ENCODE results near the gene HOXB1. TPM values are rescaled to one million over a fixed set of nuclear protein-coding genes. Genes with fewer than 3 reads are reported as not detected.
"Not testable (repeated sequence)": the region's sequence is repeated elsewhere in the genome, so short reads cannot be mapped to it uniquely, and the experiment has no call there.

Gene HOXB1
- polyA plus RNA-seq, 3 donors, result 0.16 to 1.0 (median 0.83) TPM

DNA sequence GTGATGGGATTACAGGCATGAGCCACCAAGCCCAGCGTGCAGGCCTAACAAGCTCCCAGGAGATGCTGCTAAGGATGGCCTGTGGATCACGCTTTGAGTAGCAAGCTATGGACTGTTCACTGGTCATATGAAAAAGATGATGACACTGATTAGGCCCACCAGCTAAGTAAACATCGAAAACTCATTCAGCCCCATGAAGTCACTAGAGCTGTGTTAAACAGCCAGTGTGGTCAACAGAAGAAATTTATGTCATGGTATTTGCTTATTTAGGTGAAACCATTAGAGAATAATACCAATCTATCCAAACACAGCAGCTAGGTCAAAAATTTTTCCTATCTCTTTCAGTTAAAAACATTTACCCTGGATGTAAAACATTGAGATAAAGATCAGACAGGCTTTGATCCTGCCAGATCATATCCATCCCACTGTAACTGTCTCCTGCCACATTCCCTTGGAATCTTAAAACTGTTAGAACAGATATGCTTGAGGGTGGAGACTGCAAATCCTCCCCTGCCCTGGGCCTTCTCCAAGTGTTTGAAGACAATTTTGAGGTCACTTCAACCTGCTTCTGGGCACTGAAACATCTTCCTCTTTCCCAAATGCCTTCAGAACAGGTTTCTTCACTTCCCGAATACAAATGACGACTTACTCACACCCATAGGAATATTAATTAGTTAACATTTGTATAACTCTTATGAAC lies 30.9 kb downstream of the HOXB1 start:
- no peak for DNase-seq

DNA sequence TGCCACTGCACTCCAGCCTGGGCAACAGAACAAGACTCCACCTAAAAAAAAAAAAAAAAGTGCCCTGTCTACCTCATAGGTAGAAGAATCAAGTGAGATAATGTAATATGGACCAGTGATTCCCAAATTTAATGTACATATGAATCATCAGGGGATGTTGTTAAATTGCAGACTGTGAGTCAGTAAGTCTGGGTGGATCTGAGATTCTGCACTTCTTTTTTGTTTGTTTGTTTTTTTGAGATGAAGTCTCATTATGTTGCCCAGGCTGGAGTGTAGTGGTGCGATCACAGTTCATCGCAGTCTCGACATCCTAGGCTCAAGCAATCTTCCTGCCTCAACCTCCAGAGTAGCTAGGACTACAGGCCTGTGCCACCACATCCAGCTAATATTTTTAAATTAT lies 31.6 kb downstream of the HOXB1 start:
- DNase-seq, result no peak

DNA sequence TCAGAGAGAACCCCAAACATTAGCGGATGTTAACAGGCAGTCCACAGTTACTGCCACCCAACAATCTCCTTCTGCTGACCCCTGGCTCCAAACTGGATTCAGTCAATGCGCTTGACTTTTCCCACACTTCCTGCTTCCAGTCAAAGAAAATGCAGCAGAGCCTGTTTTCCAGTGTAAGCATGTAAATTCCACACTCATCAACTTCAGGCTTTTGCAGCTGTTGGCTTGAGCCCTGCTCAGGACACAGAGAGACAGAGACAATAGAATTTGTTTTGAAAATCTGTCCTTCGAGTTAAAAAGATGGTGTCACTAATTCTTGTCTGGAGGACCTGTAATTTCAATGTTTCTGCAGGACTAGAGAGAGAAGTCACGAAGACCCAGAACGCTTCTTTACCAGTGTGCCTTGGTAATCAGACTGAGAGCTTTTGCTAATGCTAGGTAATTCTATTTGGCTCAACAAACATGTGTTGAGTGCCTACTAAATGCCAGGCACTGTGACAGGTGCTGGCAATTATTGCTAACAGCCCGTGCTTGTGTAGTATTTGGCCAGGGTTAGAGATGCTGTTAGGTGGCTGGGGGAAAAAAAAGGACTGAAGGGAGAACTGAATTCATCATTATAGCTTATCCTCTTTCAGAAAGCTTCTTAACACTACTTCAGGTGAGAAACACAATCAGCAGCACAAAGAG lies 32.5 kb downstream of the HOXB1 start:
- no peak for DNase-seq

DNA sequence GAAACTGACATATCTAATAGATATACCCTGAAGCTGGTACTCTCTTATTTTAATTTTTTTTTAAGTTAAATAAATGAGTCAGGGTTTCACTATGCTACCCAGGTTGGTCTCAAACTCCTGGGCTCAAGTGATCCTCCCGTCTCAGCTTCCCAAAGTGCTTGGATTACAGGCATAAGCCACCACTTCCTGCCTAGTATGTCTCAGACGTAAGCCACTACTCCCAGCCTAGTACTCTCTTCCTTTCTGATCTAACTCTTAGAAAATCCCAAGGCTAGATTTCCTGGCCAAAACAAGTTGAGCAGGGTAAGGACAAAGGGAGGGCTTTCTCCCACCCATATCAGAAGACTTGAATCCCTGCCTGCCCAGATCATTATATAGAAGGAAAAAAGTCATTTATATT lies 33.7 kb downstream of the HOXB1 start:
- no peak for DNase-seq

DNA sequence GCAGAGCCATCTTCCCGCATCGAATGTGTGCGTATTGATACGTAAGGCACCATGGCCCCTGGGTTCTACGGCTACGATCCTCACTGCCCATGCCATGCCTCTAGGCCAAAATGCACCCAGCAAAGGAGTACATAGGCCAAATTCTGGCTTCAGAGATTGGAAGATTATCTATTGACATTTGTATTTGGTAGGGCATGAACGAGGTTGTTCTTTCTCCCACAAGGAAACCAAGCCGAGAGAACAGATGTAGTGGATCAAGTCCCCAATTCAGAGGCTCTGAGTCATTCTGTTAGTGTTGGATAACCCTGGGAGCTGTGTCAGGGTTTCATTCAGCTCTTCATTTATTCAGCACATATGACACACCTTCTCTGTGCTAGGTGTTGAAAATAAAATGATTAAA lies 36.5 kb downstream of the HOXB1 start:
- DNase-seq, result no peak

DNA sequence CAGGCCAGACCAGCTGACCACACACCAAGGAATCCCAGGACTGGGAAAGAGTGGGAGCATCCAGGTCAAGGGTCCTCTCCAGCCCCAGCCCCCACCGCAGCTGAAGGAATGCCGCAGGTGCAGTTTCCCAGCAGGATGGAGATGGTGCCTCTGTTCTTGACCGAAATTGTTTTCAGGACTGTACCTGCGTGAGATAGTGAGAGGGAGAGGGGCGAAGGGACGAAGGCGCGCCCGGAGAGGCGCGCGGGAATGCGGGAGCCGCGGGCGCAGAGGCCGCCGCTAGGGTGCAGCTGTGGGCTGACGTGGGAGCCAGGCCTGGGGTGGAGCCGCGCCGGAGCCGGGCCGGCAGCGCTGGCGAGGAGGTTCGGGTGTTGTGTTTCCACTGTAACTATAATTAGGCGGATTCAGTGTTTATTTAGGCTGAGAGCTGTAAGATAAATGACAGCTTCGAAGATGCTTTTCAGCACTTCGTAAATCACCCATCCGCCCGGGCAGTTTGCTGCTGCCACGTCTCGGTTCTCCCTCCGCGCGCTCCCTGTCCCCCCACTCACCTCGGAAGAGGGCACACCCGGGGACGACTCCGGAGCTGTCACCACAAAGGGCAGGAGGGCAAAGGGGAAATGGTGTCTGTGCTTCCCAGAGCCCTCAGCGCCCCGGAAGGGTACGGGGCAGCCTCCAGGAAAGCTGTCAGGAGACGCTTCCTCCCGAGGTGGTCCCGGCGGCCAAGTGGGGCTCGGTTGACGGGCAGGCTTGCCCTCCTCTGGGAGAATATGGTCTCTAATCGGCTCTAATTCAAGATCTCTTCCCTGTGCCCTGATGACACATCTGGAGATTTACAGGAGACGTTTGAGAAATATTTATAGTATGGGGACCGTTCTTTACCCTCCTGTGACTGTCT lies 38.2 kb downstream of the HOXB1 start:
- DNase-seq, result peak; percentile 87

DNA sequence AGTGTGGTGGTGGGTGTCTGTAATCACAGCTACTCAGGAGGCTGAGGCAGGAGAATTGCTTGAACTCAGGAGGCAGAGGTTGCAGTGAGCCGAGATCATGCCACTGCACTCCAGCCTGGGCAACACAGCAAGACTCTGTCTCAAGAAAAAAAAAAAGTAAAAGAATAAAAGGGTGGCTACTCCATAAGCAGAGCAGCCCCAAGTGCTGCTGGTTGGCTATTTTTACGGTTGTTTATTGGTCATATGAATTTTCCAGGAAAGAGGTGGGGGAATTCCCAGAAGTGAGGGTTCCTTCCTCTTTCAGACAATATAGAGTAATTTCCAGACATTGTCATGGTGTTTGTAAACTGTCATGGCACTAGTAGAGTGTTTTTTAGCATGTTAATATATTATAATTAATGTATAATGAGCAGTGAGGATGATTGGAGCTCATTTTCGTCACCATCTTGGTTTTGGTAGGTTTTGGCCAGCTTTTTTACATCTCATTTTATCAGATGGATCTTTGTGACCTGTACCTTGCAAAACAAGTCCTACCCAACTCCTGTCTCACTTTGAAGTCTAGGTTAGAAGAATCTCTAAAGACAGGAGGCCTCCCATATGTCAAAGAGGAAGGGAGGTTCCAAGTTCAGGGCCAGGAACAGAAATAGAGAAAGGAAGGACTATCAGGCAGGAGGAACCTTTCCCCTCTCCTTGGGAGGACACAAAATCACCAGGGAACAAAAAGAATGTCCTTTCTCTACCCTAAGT lies 39.1 kb downstream of the HOXB1 start:
- no peak for DNase-seq

DNA sequence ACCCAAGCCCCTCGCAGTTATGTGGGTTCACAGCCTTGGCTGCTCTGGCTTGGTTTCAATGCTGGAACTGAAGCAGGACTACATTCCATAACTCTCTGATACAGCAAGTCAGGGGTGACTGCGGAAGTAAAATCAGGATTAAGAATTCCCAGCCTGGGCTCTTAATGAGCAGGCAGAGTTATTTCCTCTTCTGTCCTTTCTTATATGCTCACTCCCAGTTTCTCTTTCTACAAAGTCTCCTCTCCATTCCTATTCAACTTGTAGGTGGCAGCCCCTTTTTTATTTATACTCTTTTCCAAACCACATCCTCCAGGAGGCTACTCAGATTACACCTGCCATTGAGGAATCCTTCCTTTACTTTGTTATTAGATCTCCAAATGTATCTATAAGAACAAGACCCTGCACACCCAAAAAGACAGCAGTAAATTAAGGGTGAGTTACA lies 40.3 kb downstream of the HOXB1 start:
- peak; percentile 79 for DNase-seq

DNA sequence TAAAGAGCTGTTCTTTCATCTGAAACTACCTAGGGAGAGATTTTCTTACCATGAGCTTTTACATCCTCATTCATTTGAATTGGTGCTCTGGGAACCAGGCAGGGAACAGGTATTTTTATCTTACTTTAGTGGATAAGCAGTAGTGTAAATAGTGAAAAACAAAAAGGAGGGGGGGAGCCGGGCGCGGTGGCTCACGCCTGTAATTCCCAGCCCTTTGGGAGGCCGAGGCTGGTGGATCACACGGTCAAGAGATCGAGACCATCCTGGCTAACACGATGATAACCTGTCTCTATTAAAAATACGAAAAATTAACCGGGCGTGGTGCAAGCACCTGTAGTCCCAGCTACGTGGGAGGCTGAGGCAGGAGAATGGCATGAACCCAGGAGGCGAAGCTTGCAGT lies 41.0 kb downstream of the HOXB1 start:
- no peak for DNase-seq

DNA sequence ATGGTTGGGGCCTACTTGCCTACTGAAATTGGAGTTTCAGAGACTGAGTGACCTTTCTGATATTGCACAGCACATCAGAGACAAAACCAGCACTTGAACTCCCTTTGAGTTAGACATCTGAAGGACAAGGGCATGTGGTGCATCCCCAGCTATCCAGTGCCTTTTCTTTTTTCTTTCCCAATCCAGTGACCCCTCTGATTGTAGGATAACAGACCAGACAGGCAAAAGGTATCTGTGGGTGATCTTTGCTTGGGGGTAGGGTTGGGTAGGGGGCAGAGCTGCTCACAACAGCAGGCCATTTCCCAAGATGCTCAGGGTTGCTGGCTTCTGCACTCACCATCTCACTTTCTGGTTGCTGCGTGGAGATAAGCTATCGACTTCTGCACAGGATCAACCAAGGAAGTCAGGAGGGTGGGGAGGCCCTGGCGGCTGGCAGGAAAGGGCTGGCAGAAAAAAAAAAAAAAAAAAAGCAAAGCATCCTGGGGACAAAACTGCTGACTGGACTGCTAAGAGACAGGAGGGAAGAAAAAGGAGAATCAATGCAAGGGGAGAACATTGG lies 42.2 kb downstream of the HOXB1 start:
- DNase-seq, result no peak

DNA sequence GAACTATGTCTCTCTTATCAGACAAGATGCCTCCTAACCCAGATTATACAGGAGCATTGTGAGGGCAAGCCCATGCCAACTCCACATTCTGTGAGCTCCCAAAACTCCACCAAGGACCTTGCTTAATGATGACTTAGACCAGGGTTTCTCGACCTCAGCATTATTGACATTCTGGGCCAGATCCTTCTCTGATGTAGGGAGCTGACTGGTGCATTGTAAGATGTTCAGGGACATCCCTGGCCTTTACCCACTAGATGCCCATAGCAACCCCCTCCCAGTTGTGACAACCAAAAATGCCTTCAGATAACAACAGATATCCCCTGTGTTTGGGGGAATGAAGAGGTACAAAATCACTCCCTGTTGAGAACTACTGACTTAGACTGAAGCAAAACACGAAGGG lies 43.6 kb downstream of the HOXB1 start:
- DNase-seq, result no peak

DNA sequence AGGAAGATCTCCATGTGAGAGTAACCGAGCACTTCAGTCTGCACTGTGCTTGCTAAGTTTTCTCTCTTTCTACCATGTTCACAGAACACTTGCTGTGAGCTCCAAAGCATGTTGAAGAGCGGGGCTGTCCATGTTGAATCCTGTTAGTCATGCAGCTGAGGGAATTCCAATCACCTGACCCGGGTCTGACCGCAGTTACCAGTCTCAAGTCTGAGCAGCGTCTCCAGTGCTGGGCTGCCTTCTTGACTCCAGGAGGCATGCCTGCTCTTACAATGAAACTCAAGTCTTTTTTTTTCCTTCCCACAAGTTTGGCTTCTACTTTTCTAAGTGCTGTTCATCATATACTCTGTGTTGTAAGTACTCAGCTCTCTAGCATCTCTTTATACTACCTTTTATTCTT lies 44.3 kb downstream of the HOXB1 start:
- DNase-seq, result no peak

DNA sequence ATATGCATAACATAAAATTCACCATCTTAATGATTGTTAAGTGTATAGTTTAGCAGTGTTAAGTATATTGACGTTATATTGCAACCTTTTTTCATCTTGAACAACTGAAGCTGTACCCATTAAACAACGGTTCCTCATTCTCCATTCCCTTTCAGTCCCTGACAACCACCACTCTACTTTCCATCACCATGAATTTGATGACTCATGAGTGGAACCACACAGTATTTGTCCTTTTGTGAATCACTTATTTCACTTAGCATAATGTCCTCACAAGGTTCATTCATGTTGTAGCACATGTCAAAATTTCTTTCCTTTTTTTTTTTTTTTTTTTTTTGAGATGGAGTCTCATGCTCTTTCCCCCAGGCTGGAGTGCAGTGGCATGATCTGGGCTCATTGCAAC lies 46.0 kb downstream of the HOXB1 start:
- DNase-seq, result no peak

DNA sequence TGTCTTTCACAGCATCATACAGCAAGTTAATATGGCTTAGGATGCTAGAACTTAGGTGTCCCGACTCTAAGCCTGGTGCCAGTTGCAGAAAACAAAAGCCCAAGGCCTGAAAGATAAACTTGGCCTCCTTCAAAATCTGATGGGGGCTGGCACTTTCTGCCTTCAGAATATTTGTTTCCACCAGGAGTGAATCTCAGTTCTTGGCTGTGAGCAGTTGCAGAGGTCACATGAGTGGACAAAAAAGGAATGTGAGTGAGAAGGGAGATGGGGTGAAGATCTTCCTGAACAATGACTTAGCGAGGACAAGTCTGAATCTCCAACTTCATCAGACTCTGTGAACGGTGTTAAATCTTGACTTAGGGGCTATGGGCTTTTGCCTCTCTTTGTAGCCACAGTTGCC lies 46.6 kb downstream of the HOXB1 start:
- no peak for DNase-seq

DNA sequence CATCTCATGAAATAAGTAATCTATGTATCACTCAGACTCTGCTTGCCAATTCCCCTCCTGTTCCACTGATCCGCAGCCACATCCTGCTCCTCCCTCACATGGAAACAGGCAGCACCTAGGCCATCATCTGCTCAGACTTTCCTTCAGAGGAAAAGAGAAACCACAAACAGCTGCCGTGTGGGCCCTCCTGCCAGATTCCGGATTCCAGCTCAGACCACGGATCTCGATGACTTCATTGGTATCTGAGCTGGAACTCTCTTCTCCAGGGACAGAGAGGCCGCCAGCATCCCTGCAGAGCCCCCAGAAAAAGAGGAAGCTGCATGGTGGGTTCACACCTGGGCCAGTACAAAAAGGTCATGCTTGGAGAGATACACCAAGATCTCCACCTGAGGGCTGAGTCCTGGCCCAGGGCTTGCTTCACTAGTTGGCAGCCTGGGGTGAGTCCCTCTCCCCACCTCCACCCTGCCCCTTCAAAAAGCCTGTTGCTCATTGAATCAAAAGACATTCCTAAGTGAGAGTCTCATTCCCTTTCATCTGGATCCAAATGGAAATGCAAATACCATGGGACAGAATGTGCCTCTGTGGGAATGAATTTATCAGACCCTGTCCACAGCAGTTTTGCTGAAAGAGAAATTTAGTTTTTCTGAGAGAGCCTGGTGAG lies 47.2 kb downstream of the HOXB1 start:
- no peak for DNase-seq

DNA sequence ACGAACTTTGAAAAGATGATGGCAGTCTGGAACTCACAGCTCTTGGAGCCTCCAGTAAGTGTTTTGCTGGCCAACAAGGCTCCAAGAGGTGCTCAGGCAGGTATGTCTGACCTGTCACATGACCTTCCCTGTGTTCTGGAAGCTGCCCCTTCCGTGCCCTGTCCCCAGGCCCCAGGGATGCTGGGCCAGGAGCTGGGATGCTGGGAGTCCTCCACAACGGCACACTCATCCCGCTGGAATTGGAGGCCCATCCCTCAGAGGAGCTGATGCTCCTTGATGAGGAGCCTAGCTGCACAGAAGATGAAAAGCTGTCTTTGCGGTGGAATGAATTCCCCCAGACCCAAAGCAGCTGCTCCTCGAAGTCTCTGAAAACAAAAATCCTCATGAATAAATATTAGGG lies 47.8 kb downstream of the HOXB1 start:
- no peak for DNase-seq

DNA sequence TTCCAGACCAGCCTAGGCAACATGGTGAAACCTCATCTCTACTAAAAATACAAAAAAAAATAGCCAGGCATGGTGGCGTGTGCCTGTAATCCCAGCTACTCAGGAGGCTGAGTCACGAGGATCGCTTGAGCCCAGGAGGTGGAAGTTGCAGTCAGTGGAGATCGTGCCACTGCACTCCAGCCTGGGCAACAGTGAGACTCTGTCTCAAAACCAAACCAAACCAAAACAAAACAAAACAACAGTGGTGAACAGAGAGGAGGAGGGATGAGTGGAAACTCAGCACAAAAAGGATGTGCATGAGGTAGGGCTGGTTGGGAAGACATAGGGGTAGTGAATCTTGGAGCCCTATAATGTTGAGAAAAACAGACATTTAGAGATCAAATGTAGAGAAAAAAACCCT lies 48.5 kb downstream of the HOXB1 start:
- not testable (repeated sequence) for DNase-seq

DNA sequence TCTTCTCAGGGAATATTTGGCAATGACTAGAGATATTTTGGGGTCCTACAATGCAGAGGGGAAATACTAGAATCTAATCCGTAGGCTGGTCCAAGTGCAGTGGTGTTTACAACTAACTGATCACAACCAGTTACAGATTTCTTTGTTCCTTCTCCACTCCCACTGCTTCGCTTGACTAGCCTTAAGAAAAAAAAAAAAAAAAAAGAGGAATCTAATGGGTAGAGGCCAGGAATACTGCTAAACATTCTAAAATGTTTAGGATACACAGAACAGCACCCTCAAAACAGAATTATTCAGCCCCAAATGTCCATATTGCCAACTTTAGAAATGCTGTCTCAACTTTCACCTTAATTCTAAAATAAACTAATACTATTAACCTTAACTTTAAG lies 51.8 kb downstream of the HOXB1 start:
- DNase-seq, result no peak
